Caco-2 (cell line): ENCODE measurements around the gene REC8. TPM values are rescaled to one million over a fixed set of nuclear protein-coding genes. Genes with fewer than 3 reads are reported as not detected.
A peak's percentile ranks its signal among the peaks of the same experiment; 100 is the strongest.

ENCODE experiments used
- BruUV-seq: library from RNA; stranded (reverse); fragments of 400-500 nt; replicated peaks from 2 replicates; lab custom pipeline; 2021; lab: Mats Ljungman, UMichigan
- CTCF ChIA-PET: fragments of 300-600 bp; sonication (Branson Sonifier 250); formaldehyde crosslinking; loops from one replicate; lab custom pipeline; 2022; ENCODE audit warnings: antibody characterized with exemption; lab: Charles Lee
- POLR2A ChIA-PET: fragments of 300-600 bp; sonication (Branson Sonifier 250); formaldehyde crosslinking; loops from one replicate; lab custom pipeline; 2022; ENCODE audit warnings: antibody characterized with exemption; lab: Charles Lee
- DNase-seq, 2 experiments: peaks; one replicate each; pipeline versions ENCODE4 v3.0.0 to v3.0.0-alpha.2; 2020 to 2022
- H3K27me3 ChIP-seq: replicated peaks from 2 replicates; pipeline ENCODE4 v1.6.0; 2011; ENCODE audit warnings: low read length; ENCODE audit not compliant: control insufficient read depth, insufficient read depth
- H3K36me3 ChIP-seq: 2 replicates; pipeline ENCODE4 v1.5.1; 2011; ENCODE audit warnings: low read length; ENCODE audit not compliant: control insufficient read depth, insufficient read depth
- H3K4me1 ChIP-seq: fragments of 250-450 bp; sonication (Bioruptor Pico); 2 replicates; pipeline ENCODE4 v1.5.1; 2020; ENCODE audit warnings: mild to moderate bottlenecking
- H3K4me3 ChIP-seq: 2 replicates; pipeline ENCODE4 v1.5.1; 2011; ENCODE audit warnings: low read depth, mild to moderate bottlenecking, control low read depth, low read length
- H3K9me3 ChIP-seq: fragments of 250-450 bp; sonication (Bioruptor Pico); 2 replicates; pipeline ENCODE4 v1.5.1; 2020; ENCODE audit warnings: mild to moderate bottlenecking, moderate library complexity
- H3K27ac Mint-ChIP-seq: one replicate; pipeline ENCODE4 v1.8.0; 2022; ENCODE audit warnings: mixed read lengths; ENCODE audit not compliant: unreplicated experiment
- H3K27me3 Mint-ChIP-seq: one replicate; pipeline ENCODE4 v1.8.0; 2022; ENCODE audit warnings: mixed read lengths; ENCODE audit not compliant: insufficient read depth, unreplicated experiment
- H3K36me3 Mint-ChIP-seq: one replicate; pipeline ENCODE4 v1.8.0; 2022; ENCODE audit warnings: mild to moderate bottlenecking, mixed read lengths; ENCODE audit not compliant: insufficient read depth, unreplicated experiment
- H3K4me1 Mint-ChIP-seq: one replicate; pipeline ENCODE4 v1.8.0; 2022; ENCODE audit warnings: low read depth, mixed read lengths; ENCODE audit not compliant: unreplicated experiment
- H3K4me3 Mint-ChIP-seq: one replicate; pipeline ENCODE4 v1.8.0; 2022; ENCODE audit warnings: mild to moderate bottlenecking, moderate library complexity, mixed read lengths; ENCODE audit not compliant: unreplicated experiment
- H3K9me3 Mint-ChIP-seq: one replicate; pipeline ENCODE4 v1.8.0; 2022; ENCODE audit warnings: mixed read lengths; ENCODE audit not compliant: unreplicated experiment
- intact Hi-C: fragments of 100-400 bp; cut with micrococcal nuclease; formaldehyde crosslinking; loops from one replicate; pipeline ENCODE4 v1.10.0; 2022; ENCODE audit not compliant: unreplicated experiment
- total RNA-seq: library from RNA; stranded (reverse); gene quantifications from 2 replicates; pipeline ENCODE4 v1.2.3, GENCODE V29; 2022
- TF ChIP-seq, protein P1 (sequence below), 2 experiments: fragments of 200-600 bp in 1 of 2; IDR thresholded peaks; 1 replicate in 1 of 2; 2 replicates in 1 of 2; pipeline versions ENCODE4 v1.5.1 to v1.8.0; 2011 to 2022; ENCODE audit warnings: antibody characterized with exemption in 1 of 2, control low read depth in 1 of 2, inconsistent platforms in 1 of 2, low read depth in 1 of 2, low read length in 1 of 2, mild to moderate bottlenecking in 1 of 2, moderate library complexity in 1 of 2; ENCODE audit not compliant: insufficient read depth in 1 of 2, severe bottlenecking in 1 of 2, unreplicated experiment in 1 of 2

Gene REC8
- total RNA-seq, 1 experiment from 2014 or later, result 8.4 TPM

- Mint-ChIP-seq H3K9me3 (no peaks in the 10 kb centered on the region), H3K4me3 (peak within 1 kb of the TSS; percentile 99), H3K27me3 (no peaks in the 10 kb centered on the region), H3K36me3 (peaks cover 28% of the 10 kb centered on the region), H3K4me1 (peaks cover 43% of the 10 kb centered on the region), H3K27ac (peak within 1 kb of the TSS; percentile 88)
- TSS peak; percentile 13 for BruUV-seq
- CTCF ChIA-PET, result interaction anchor here (0.6 to 1.7 kb wide), 8 partner anchors 10 to 188 kb away, joined by 3 to 13 read pairs (median 5); partner anchors contain the start of genes DCAF11, DHRS4, IRF9 and NRL
- H3K9me3 ChIP-seq, result no peaks in the 10 kb centered on the region
- no peaks in the 10 kb centered on the region for H3K27me3 ChIP-seq
- peaks cover 5% of the 10 kb centered on the region for H3K36me3 ChIP-seq
- peak within 1 kb of the TSS; percentile 84 for H3K4me3 ChIP-seq
- H3K4me1 ChIP-seq, result no peaks in the 10 kb centered on the region; the same call in 1 of the 2 replicates
- TF ChIP-seq, protein P1, sequence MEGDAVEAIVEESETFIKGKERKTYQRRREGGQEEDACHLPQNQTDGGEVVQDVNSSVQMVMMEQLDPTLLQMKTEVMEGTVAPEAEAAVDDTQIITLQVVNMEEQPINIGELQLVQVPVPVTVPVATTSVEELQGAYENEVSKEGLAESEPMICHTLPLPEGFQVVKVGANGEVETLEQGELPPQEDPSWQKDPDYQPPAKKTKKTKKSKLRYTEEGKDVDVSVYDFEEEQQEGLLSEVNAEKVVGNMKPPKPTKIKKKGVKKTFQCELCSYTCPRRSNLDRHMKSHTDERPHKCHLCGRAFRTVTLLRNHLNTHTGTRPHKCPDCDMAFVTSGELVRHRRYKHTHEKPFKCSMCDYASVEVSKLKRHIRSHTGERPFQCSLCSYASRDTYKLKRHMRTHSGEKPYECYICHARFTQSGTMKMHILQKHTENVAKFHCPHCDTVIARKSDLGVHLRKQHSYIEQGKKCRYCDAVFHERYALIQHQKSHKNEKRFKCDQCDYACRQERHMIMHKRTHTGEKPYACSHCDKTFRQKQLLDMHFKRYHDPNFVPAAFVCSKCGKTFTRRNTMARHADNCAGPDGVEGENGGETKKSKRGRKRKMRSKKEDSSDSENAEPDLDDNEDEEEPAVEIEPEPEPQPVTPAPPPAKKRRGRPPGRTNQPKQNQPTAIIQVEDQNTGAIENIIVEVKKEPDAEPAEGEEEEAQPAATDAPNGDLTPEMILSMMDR (IDR thresholded peaks at IDR 0.05; ENCODE audit: insufficient read depth in 1 of 2, low read depth in 1 of 2, low read length in 1 of 2, severe bottlenecking in 1 of 2, unreplicated experiment in 1 of 2), result peak; percentile 13 to 50
- POLR2A ChIA-PET, result interaction anchor here (0.5 to 1.7 kb wide), 12 partner anchors 8 to 101 kb away, joined by 3 to 24 read pairs (median 4); partner anchors contain the start of genes CHMP4A, DCAF11, IPO4 and IRF9
- intact Hi-C loops, result loop anchor here (1.0 to 2.0 kb wide), 3 partner anchors 20 to 72 kb away; partner anchors contain the start of genes CHMP4A, DCAF11, IRF9 and NRL
- peak; percentile 99 to 100 for DNase-seq
These were observed 30.6 kb upstream of the REC8 start, which contains the start of gene EMC9 for GRCh38 chr14:24141097-24141880. TSS of gene EMC9 (minus strand) at chr14:24141591. CDS start at chr14:24141304, 287 bp downstream.

DNA sequence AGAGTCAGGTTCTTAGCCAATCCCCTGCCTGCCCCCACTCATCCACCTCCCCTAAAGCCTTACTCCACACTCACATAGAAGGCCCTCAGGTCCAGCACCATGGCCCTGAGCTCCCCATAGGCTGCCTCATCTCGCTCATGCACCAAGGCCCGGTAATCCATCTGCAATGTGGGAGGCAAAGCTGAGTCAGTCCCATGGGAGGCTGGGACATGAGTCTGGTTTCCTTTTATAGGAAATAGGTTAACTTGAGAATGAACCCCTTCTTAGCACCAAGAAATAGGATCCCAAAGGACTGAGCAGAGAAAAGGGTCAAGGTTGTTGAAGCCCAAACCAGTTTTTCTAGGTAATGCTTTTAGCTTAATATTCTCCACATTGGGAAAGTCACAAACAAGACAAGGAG is 28.4 kb upstream of the REC8 start:
- TF ChIP-seq, protein P1 (IDR thresholded peaks at IDR 0.05; ENCODE audit: insufficient read depth in 1 of 2, low read depth in 1 of 2, low read length in 1 of 2, severe bottlenecking in 1 of 2, unreplicated experiment in 1 of 2), result no peak
- ChIA-PET POLR2A (no interaction called here), CTCF (no interaction called here)
- BruUV-seq, result no TSS peak
- no peak for DNase-seq
- Mint-ChIP-seq H3K4me3 (peak overlapping the region; percentile 54), H3K36me3 (peaks cover 48% of the 10 kb centered on the region), H3K4me1 (peaks cover 32% of the 10 kb centered on the region), H3K27ac (no peak overlapping the region), H3K27me3 (no peaks in the 10 kb centered on the region), H3K9me3 (no peaks in the 10 kb centered on the region)
- Histone ChIP-seq H3K4me3 (no peak overlapping the region), H3K27me3 (no peaks in the 10 kb centered on the region), H3K9me3 (no peaks in the 10 kb centered on the region), H3K4me1 (peaks cover 5% of the 10 kb centered on the region), H3K36me3 (peaks cover 5% of the 10 kb centered on the region)
- intact Hi-C loops, result no loop called here

DNA sequence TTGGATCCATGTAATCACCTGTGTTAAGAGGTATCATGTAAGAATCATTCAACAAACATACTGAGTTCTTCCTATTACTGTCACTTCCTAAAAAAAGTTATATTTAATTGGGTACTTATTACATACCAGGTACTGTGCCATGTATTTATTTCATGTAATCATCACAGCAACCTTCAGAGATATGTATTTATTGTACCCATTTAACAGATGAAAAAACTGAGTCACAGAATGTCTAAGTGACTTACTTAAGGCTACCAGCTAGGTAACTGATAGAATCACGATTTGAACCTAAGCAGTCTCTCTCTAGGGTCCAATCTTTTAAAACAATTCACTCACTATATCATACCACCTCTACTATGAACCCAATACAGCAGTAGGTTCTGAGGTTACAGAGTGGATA is 27.4 kb upstream of the REC8 start:
- no peak overlapping the region for H3K4me3 Mint-ChIP-seq
- no peak for DNase-seq
- ChIA-PET CTCF (no interaction called here), POLR2A (no interaction called here)
- TF ChIP-seq, protein P1 (IDR thresholded peaks at IDR 0.05; ENCODE audit: insufficient read depth in 1 of 2, low read depth in 1 of 2, low read length in 1 of 2, severe bottlenecking in 1 of 2, unreplicated experiment in 1 of 2), result no peak
- intact Hi-C loops, result no loop called here
- Histone ChIP-seq H3K36me3 (peaks cover 2% of the 10 kb centered on the region; the same call in 1 of the 2 replicates), H3K4me1 (peaks cover 6% of the 10 kb centered on the region), H3K27me3 (no peaks in the 10 kb centered on the region), H3K9me3 (no peaks in the 10 kb centered on the region), H3K4me3 (no peak overlapping the region)
- no peaks in the 10 kb centered on the region for H3K9me3 Mint-ChIP-seq
- H3K4me1 Mint-ChIP-seq, result peaks cover 23% of the 10 kb centered on the region
- no peaks in the 10 kb centered on the region for H3K27me3 Mint-ChIP-seq
- H3K27ac Mint-ChIP-seq, result no peak overlapping the region
- H3K36me3 Mint-ChIP-seq, result peaks cover 45% of the 10 kb centered on the region
- BruUV-seq, result no TSS peak
